ENCODE results near the gene PZP. TPM values are rescaled to one million over a fixed set of nuclear protein-coding genes. Genes with fewer than 3 reads are reported as not detected.

PZP gene
- total RNA-seq, 1 experiment from 2014 or later = not detected

DNA sequence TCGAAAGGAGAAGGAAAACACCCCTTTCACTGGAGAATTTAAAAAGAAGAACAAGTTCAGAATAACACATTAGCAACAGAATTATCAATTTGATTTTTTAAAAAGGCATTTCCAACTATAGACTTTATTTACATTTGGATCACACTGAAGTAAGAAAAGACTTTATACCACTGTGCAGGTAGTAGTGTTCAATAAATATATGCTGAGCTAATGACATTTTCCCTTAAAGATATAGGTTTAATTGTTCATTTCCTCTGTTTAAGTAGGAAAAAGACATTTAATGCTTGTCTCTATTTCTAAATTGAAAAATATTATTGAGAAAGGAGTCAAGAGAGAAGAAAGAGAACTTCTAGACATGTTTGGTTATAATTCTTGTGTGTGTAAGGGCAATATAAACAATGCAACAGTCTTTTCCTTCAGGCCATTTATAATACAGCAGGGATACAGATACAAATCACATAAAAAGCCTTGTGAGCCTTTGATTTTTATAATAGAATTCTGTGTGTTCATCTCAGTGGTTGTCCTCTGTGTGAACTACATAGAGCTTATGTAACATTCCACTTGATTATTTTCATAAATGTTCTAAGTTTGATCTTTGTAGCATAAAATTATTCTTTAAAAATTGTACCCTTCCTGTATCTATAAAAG lies 48.7 kb upstream of the PZP start:
- no peak overlapping the region for H3K14ac ChIP-seq (ENCODE audit: insufficient read depth, low read length)
- no peaks in the 10 kb centered on the region for H3K27me3 ChIP-seq (ENCODE audit: insufficient read depth, low read length)
- H3K4me1 ChIP-seq (ENCODE audit: insufficient read depth, low read length) = no peaks in the 10 kb centered on the region
- no peak overlapping the region for H2BK5ac ChIP-seq (ENCODE audit: insufficient read length, low read length)
- H2AK5ac ChIP-seq (ENCODE audit: insufficient read length, low read length) = no peak overlapping the region
- no peaks in the 10 kb centered on the region for H3K79me2 ChIP-seq (ENCODE audit: insufficient read depth, low read length)
- no peaks in the 10 kb centered on the region for H4K20me1 ChIP-seq (ENCODE audit: control insufficient read depth, insufficient read depth, insufficient read length)
- H3K9ac ChIP-seq (ENCODE audit: extremely low read depth, insufficient read length, low read length) = no peak overlapping the region
- Mint-ChIP-seq H3K27me3 (ENCODE audit: low read depth) (peaks cover 4% of the 10 kb centered on the region; the same call in 1 of the 2 replicates), H3K36me3 (ENCODE audit: insufficient read depth in 1 of 3, low read depth in 3 of 3) (no peaks in the 10 kb centered on the region), H3K4me1 (peaks cover 5 to 7% of the 10 kb centered on the region in 2 experiments), H3K9me3 (no peaks in the 10 kb centered on the region), H3K4me3 (no peak overlapping the region), H3K27ac (no peak overlapping the region; a peak in 1 of 7 replicates)
- H2BK15ac ChIP-seq (ENCODE audit: low read depth, low read length) = no peak overlapping the region
- no peak overlapping the region for H3K56ac ChIP-seq (ENCODE audit: insufficient read length, low read depth, low read length)
- H3K23ac ChIP-seq (ENCODE audit: insufficient read length, low read depth, low read length) = no peak overlapping the region
- H4K91ac ChIP-seq (ENCODE audit: insufficient read length, low read depth, low read length) = no peak overlapping the region
- H3K4ac ChIP-seq (ENCODE audit: low read depth, low read length) = no peak overlapping the region
- no CpG with 5 or more reads among the region's 1 CpG for WGBS (ENCODE audit: extremely low coverage, insufficient read length, low lambda C conversion rate)
- no peak overlapping the region for H3K18ac ChIP-seq (ENCODE audit: insufficient read length, low read depth, low read length)
- H3K27ac ChIP-seq (ENCODE audit: insufficient read length, low read depth, low read length) = no peak overlapping the region
- H3K4me2 ChIP-seq (ENCODE audit: insufficient read depth, insufficient read length, low read length) = no peak overlapping the region
- H4K8ac ChIP-seq (replicated peaks; ENCODE audit: insufficient read length, low read depth, low read length) = no peak overlapping the region
- H3K23me2 ChIP-seq (ENCODE audit: insufficient read length, low read depth, low read length, poor library complexity, severe bottlenecking) = no peaks in the 10 kb centered on the region
- no peak overlapping the region for H4K5ac ChIP-seq (ENCODE audit: insufficient read length, low read depth, low read length)
- no peaks in the 10 kb centered on the region for H3K9me3 ChIP-seq (ENCODE audit: control insufficient read depth, low read depth, low read length)
- H2BK12ac ChIP-seq (ENCODE audit: insufficient read length, low read depth, low read length) = no peak overlapping the region
- no peak for DNase-seq
- H2AFZ ChIP-seq (ENCODE audit: low read length) = no peak overlapping the region
- TF ChIP-seq, protein P1, sequence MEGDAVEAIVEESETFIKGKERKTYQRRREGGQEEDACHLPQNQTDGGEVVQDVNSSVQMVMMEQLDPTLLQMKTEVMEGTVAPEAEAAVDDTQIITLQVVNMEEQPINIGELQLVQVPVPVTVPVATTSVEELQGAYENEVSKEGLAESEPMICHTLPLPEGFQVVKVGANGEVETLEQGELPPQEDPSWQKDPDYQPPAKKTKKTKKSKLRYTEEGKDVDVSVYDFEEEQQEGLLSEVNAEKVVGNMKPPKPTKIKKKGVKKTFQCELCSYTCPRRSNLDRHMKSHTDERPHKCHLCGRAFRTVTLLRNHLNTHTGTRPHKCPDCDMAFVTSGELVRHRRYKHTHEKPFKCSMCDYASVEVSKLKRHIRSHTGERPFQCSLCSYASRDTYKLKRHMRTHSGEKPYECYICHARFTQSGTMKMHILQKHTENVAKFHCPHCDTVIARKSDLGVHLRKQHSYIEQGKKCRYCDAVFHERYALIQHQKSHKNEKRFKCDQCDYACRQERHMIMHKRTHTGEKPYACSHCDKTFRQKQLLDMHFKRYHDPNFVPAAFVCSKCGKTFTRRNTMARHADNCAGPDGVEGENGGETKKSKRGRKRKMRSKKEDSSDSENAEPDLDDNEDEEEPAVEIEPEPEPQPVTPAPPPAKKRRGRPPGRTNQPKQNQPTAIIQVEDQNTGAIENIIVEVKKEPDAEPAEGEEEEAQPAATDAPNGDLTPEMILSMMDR (conservative IDR thresholded peaks at IDR 0.05) = no peak
- H3K79me1 ChIP-seq (ENCODE audit: insufficient read depth, low read depth, low read length, poor library complexity, severe bottlenecking) = no peaks in the 10 kb centered on the region
- H2BK20ac ChIP-seq (ENCODE audit: low read depth, low read length, poor library complexity, severe bottlenecking) = no peak overlapping the region
- no peak overlapping the region for H2BK120ac ChIP-seq (ENCODE audit: low read depth, low read length, poor library complexity, severe bottlenecking)
- no peak overlapping the region for H3T11ph ChIP-seq (ENCODE audit: low read length)

All from H9 (cell line).